Cardiac muscle cell (in vitro differentiated cells and primary cell): ENCODE data around the gene DCAF15. TPM values are rescaled to one million over a fixed set of nuclear protein-coding genes. Genes with fewer than 3 reads are reported as not detected.

Experiments
- DNase-seq, 2 donors: peaks; one replicate each; pipeline versions ENCODE4 v3.0.0 to v3.0.0-alpha.2; 2010 to 2017; ENCODE audit warnings: low read depth in 1 of 2, low spot score in 1 of 2
- H3K27ac ChIP-seq: fragments of 200-600 bp; sonication (generic); 2 replicates; pipeline ENCODE4 v1.5.1; 2016
- H3K27me3 ChIP-seq: fragments of 200-600 bp; sonication (generic); 2 replicates; pipeline ENCODE4 v1.6.0; 2016; ENCODE audit warnings: control low read depth
- H3K36me3 ChIP-seq: fragments of 200-600 bp; sonication (generic); 2 replicates; pipeline ENCODE4 v1.5.1; 2016; ENCODE audit warnings: control low read depth
- H3K4me1 ChIP-seq: fragments of 200-600 bp; sonication (generic); 2 replicates; pipeline ENCODE4 v1.8.1; 2017; ENCODE audit warnings: low read depth, mild to moderate bottlenecking, mixed run types
- H3K4me3 ChIP-seq: fragments of 200-600 bp; sonication (generic); 2 replicates; pipeline ENCODE4 v1.5.1; 2016; ENCODE audit warnings: mild to moderate bottlenecking
- H3K9me3 ChIP-seq: fragments of 200-600 bp; sonication (generic); 2 replicates; pipeline ENCODE4 v1.5.1; 2017; ENCODE audit warnings: low read depth, mild to moderate bottlenecking, control low read depth
- CTCF ChIP-seq: IDR thresholded peaks from 2 replicates; pipeline ENCODE4 v1.5.1; 2012; ENCODE audit warnings: low read depth, mild to moderate bottlenecking, low read length
- polyA plus RNA-seq: library from polyadenylated mRNA; unstranded; fragments of >200 nt; fragmentation: Nextera tagmentation; extraction: Ambion mirVana; gene quantifications from 2 replicates; pipeline ENCODE4 v1.2.1, GENCODE V29; 2016
- total RNA-seq: library from RNA; depleted of rRNA; stranded (reverse); fragments of >200 nt; gene quantifications from 2 replicates; pipeline ENCODE4 v1.2.3, GENCODE V29; 2016

Gene DCAF15
- total and polyA plus RNA-seq, 2 experiments from 2014 or later: 33.3 to 44.6 TPM

GRCh38 chr19:13930402-13930801 is 21.9 kb upstream of the DCAF15 start:
- Histone ChIP-seq H3K27ac (no peak overlapping the region), H3K4me3 (no peak overlapping the region), H3K27me3 (no peaks in the 10 kb centered on the region), H3K9me3 (no peaks in the 10 kb centered on the region), H3K36me3 (no peaks in the 10 kb centered on the region), H3K4me1 (no peaks in the 10 kb centered on the region)
- no peak for TF ChIP-seq CTCF
- no peak for DNase-seq

GRCh38 chr19:13931391-13932148 is 20.7 kb upstream of the DCAF15 start:
- DNase-seq: no peak
- Histone ChIP-seq H3K4me3 (no peak overlapping the region), H3K4me1 (peaks cover 6% of the 10 kb centered on the region), H3K27ac (no peak overlapping the region), H3K36me3 (no peaks in the 10 kb centered on the region), H3K9me3 (no peaks in the 10 kb centered on the region), H3K27me3 (no peaks in the 10 kb centered on the region)
- no peak for TF ChIP-seq CTCF

- H3K9me3 ChIP-seq: no peaks in the 10 kb centered on the region
- no peak for DNase-seq
- TF ChIP-seq CTCF: no peak
Observed at GRCh38 chr19:13932149-13932637, 20.1 kb upstream of the DCAF15 start.

GRCh38 chr19:13932911-13933393 is 19.4 kb upstream of the DCAF15 start:
- Histone ChIP-seq H3K4me1 (peaks cover 6% of the 10 kb centered on the region), H3K27me3 (no peaks in the 10 kb centered on the region), H3K36me3 (no peaks in the 10 kb centered on the region), H3K4me3 (no peak overlapping the region), H3K9me3 (no peaks in the 10 kb centered on the region), H3K27ac (no peak overlapping the region)
- DNase-seq: no peak
- no peak for TF ChIP-seq CTCF

More at GRCh38 chr19:13932149-13932637, 20.1 kb upstream of the DCAF15 start:
- no peak overlapping the region for H3K27ac ChIP-seq
- H3K27me3 ChIP-seq: no peaks in the 10 kb centered on the region
- peaks cover 6% of the 10 kb centered on the region for H3K4me1 ChIP-seq
- no peak overlapping the region for H3K4me3 ChIP-seq
- H3K36me3 ChIP-seq: no peaks in the 10 kb centered on the region

GRCh38 chr19:13934785-13935109 is 17.6 kb upstream of the DCAF15 start:
- Histone ChIP-seq H3K4me1 (peaks cover 6% of the 10 kb centered on the region), H3K27ac (no peak overlapping the region), H3K36me3 (no peaks in the 10 kb centered on the region), H3K9me3 (no peaks in the 10 kb centered on the region), H3K27me3 (no peaks in the 10 kb centered on the region), H3K4me3 (no peak overlapping the region)
- no peak for TF ChIP-seq CTCF
- no peak for DNase-seq
